ENCODE data around the gene DIS3L2.

- TF ChIP-seq POLR2A (IDR thresholded peaks at IDR 0.05): no peak
- no peak for TF ChIP-seq CTCF (IDR thresholded peaks at IDR 0.05 in 4 of 5, conservative IDR thresholded peaks at IDR 0.05 in 1 of 5)
These were observed 392.6 kb downstream of the DIS3L2 start for GRCh38 chr2:232354069-232354468.

All from gastrocnemius medialis (tissue), 4 donors.